ENCODE data around the gene ATP8B1. TPM values are rescaled to one million over a fixed set of nuclear protein-coding genes. Genes with fewer than 3 reads are reported as not detected.
A peak's percentile ranks its signal among the peaks of the same experiment; 100 is the strongest.

Gene ATP8B1
- total and polyA plus RNA-seq, 2 experiments from 2014 or later = 1.7 to 3.0 TPM

GRCh38 chr18:57664568-57665165 lies 138.4 kb downstream of the ATP8B1 start:
- Mint-ChIP-seq H3K4me1 (peaks cover 4% of the 10 kb centered on the region; the same call in 2 of the 3 replicates), H3K4me3 (no peak overlapping the region), H3K36me3 (ENCODE audit: low read depth) (peaks cover 6% of the 10 kb centered on the region; the same call in 2 of the 3 replicates), H3K27me3 (ENCODE audit: insufficient read depth, low read depth, poor library complexity) (no peaks in the 10 kb centered on the region), H3K27ac (peak overlapping the region; percentile 6; the same call in 1 of the 2 replicates), H3K9me3 (no peaks in the 10 kb centered on the region)
- Histone ChIP-seq H2AFZ (no peak overlapping the region), H3K79me2 (replicated peaks; ENCODE audit: insufficient read depth) (no peaks in the 10 kb centered on the region), H3K4me1 (ENCODE audit: insufficient read depth) (no peaks in the 10 kb centered on the region), H3K27me3 (ENCODE audit: insufficient read depth) (no peaks in the 10 kb centered on the region), H4K20me1 (replicated peaks; ENCODE audit: insufficient read depth) (no peaks in the 10 kb centered on the region; the same call in 1 of the 2 replicates), H3K4me2 (no peak overlapping the region), H3K27ac (ENCODE audit: low read depth) (no peak overlapping the region), H3K4me3 (no peak overlapping the region), H3F3A (replicated peaks; ENCODE audit: low read depth) (no peaks in the 10 kb centered on the region), H3K9me2 (ENCODE audit: insufficient read depth) (no peaks in the 10 kb centered on the region), H3K36me3 (ENCODE audit: insufficient read depth) (no peaks in the 10 kb centered on the region)
- TF ChIP-seq ZNF462 (CRISPR knock-in tag; IDR thresholded peaks at IDR 0.05) (no peak), EZH2phosphoT487 (IDR thresholded peaks at IDR 0.05; ENCODE audit: unreplicated experiment) (no peak), POLR2AphosphoS5 (IDR thresholded peaks at IDR 0.05; ENCODE audit: low read depth) (no peak), ZNF114 (CRISPR knock-in tag; IDR thresholded peaks at IDR 0.05) (no peak), CTCF (conservative IDR thresholded peaks at IDR 0.05; ENCODE audit: low read depth in 2 of 2) (no peak), REST (IDR thresholded peaks at IDR 0.05; ENCODE audit: unreplicated experiment) (no peak), STAT1 (IDR thresholded peaks at IDR 0.05; ENCODE audit: unreplicated experiment) (no peak), JUNB (IDR thresholded peaks at IDR 0.05; ENCODE audit: unreplicated experiment) (no peak), EZH2 (IDR thresholded peaks at IDR 0.05; ENCODE audit: low read depth, unreplicated experiment) (no peak)
- DNase-seq (ENCODE audit: low spot score) = no peak
- no peak for ATAC-seq
